Measurements from ENCODE around the gene KIAA0040.
A peak's percentile ranks its signal among the peaks of the same experiment; 100 is the strongest.

Gene KIAA0040

DNA sequence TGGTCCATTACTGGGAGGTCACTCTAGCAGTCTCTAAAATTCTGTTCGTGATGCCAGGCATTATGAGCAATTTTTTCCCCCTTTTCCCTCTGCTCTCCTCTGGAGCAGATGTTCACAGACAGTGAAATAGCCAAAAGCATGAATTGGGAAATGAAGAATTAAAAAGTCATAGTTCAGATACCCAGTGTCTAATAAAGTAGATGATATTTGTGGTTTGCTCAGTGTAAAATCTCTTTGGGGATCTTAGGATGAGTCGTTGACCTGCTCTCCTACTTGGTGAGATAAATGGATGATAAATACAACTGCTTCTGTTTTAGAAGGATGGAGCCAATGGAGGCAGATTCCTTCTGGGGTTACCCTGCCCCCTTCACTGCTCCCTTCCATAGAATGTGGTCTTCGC is 56.3 kb downstream of the KIAA0040 start:
- no peak for DNase-seq (ENCODE audit: low spot score)
- in situ Hi-C loops (cut with MboI; ENCODE audit: low sequenced_read_pairs, unreplicated experiment) = no loop called here
- TF ChIP-seq, protein P1, sequence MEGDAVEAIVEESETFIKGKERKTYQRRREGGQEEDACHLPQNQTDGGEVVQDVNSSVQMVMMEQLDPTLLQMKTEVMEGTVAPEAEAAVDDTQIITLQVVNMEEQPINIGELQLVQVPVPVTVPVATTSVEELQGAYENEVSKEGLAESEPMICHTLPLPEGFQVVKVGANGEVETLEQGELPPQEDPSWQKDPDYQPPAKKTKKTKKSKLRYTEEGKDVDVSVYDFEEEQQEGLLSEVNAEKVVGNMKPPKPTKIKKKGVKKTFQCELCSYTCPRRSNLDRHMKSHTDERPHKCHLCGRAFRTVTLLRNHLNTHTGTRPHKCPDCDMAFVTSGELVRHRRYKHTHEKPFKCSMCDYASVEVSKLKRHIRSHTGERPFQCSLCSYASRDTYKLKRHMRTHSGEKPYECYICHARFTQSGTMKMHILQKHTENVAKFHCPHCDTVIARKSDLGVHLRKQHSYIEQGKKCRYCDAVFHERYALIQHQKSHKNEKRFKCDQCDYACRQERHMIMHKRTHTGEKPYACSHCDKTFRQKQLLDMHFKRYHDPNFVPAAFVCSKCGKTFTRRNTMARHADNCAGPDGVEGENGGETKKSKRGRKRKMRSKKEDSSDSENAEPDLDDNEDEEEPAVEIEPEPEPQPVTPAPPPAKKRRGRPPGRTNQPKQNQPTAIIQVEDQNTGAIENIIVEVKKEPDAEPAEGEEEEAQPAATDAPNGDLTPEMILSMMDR (IDR thresholded peaks at IDR 0.05; ENCODE audit: borderline replicate concordance, control extremely low read depth, extremely low read depth, insufficient read depth, missing control alignments) = no peak

DNA sequence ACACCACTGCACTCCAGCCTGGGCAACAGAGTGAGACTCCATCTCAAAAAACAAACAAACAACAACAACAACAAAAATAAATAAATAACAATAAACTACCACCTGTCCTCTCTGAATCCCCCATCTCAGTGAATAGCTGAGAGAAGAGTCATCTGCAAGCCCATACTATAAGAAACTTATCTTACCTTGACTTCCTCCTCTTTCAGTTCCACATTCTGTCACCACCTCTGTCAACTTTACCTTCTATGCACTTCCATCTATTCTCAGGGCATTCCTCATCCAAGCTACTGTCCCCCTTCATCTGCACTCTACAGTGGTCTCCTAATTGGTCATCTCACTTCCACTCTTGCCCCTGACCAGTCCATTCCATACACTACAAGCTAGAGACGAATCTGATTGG is 58.1 kb downstream of the KIAA0040 start:
- in situ Hi-C loops (cut with MboI; ENCODE audit: low sequenced_read_pairs, unreplicated experiment) = no loop called here
- TF ChIP-seq, protein P1 (IDR thresholded peaks at IDR 0.05; ENCODE audit: borderline replicate concordance, control extremely low read depth, extremely low read depth, insufficient read depth, missing control alignments) = no peak
- no peak for DNase-seq (ENCODE audit: low spot score)

DNA sequence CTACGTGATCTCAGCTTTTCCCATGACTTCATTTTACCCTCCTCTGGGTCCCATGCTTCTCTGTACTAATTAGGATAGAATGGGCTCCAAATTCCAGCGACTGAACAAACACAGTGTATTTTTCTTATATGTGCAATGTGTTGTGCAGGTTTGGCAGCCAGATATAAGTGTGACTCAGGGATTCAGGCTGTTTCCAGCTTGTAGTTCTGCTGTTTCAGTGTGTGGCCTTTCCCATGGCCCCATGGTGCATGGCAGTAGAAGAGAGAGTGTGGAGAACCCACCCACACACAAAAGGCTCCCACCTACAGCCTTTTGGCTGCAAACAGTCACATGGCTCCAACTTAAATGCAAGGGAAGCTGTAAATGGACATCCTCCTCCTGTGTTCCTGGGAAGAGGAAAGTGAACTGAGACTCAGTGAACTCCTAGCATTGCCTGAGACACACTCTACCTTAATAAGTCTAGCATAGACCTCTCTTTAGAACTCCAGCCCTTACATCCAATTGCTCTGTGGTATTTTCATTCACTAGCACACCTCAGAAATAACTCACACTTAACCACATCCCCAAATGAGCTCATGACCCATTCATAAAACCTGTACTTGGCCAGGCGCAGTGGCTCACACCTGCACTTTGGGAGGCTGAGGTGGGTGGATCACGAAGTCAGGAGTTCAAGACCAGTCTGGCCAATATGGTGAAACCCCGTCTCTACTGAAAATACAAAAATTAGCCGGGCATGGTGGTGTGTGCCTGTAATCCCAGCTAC is 58.7 kb downstream of the KIAA0040 start:
- TF ChIP-seq, protein P1 (IDR thresholded peaks at IDR 0.05; ENCODE audit: borderline replicate concordance, control extremely low read depth, extremely low read depth, insufficient read depth, missing control alignments) = no peak
- in situ Hi-C loops (cut with MboI; ENCODE audit: low sequenced_read_pairs, unreplicated experiment) = no loop called here
- DNase-seq (ENCODE audit: low spot score) = no peak

DNA sequence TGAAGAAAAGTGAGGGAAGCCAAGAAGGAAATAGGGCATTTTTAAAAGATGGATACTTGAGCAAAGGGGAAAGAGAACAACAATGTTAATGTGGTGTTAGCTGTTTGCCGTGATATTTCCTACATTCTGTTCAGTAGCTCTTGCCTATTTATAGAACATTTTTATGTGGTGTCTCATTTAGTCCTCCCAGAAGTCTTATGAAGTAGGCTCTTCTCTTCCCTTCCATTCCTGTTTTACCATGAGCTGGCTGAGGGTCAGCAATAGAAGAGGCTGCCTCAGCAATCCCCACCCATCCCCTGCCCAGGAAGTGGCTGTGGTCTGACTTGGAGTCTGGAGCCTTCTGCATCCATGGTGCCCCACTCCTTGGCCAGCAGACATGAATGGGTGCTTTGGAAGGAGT is 60.1 kb downstream of the KIAA0040 start:
- TF ChIP-seq, protein P1 (IDR thresholded peaks at IDR 0.05; ENCODE audit: borderline replicate concordance, control extremely low read depth, extremely low read depth, insufficient read depth, missing control alignments) = no peak
- no peak for DNase-seq (ENCODE audit: low spot score)
- in situ Hi-C loops (cut with MboI; ENCODE audit: low sequenced_read_pairs, unreplicated experiment) = no loop called here

DNA sequence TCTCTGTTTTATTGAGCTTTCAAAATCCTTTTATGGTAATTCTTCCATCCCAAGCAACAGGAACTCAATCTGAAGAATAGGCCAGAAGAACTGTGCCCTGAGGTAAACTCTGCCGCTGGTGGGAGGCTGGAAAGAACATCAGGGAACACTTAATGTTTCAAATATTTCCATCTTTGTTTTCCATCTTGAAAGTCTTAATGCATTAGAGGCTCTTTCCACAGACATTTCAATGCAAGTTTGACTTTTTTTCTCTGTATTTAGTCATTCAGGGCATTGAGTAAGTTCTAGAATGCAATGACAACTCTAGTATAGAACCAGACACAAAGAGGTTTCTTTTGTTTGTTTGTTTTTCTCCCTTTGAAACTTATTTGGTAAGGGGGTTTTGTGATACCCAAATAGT is 61.5 kb downstream of the KIAA0040 start:
- in situ Hi-C loops (cut with MboI; ENCODE audit: low sequenced_read_pairs, unreplicated experiment) = no loop called here
- TF ChIP-seq, protein P1 (IDR thresholded peaks at IDR 0.05; ENCODE audit: borderline replicate concordance, control extremely low read depth, extremely low read depth, insufficient read depth, missing control alignments) = no peak
- peak; percentile 6 for DNase-seq (ENCODE audit: low spot score)

DNA sequence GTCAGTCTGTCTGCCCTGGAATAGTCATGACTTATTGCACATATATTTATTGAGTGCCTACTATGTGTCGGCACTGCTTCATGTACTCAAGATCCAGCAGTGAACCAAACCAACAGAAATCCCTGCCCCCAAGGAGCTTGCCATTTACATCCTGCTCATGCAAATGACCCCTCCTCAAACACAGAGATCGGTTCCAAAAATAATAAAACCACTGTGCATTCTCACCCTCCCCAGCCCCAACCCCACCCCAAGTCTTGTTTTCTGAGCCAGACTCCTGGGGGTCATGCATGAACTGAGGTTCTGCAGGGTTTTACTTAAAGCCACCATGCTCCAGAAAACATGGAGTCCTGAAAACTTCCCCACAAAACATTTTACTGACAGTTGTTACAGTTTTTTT is 61.9 kb downstream of the KIAA0040 start:
- no peak for DNase-seq (ENCODE audit: low spot score)
- in situ Hi-C loops (cut with MboI; ENCODE audit: low sequenced_read_pairs, unreplicated experiment) = no loop called here
- TF ChIP-seq, protein P1 (IDR thresholded peaks at IDR 0.05; ENCODE audit: borderline replicate concordance, control extremely low read depth, extremely low read depth, insufficient read depth, missing control alignments) = no peak

Measured in GM13976 (cell line).